ENCODE measurements around the gene HIBADH.
"Not testable (repeated sequence)": the region's sequence is repeated elsewhere in the genome, so short reads cannot be mapped to it uniquely, and the experiment has no call there.

The HIBADH gene

DNA sequence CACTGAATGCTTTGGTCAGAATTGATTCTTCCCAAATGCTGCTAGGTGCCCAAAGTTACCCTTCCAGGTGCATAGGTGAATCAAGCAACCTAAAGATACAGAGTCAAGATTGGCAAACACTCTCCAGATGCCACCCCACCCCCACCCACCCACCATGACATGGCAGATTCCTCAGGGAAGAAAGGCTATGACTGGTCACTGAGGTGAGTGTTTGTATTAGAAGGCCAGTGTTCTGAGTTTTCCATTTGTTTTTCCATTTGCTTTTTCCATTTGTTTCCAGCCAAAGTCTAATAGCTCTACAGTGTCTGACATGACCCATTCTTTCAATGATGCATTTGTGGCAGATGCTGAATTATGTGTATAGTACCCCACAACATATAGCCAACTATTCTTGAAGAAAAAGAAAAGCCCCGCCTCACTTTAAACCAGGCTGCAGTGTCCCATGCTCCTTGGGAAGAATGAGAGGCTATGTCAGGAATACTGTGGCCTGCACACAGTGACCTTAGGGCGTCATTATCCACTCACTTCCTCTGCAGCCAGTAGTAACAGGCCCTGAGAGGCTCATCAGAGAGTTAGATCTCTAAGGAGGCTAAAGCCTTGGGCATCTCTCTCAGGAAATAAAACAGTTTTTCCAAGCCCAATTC lies 16.1 kb upstream of the HIBADH start:
- DNase-seq: no peak

DNA sequence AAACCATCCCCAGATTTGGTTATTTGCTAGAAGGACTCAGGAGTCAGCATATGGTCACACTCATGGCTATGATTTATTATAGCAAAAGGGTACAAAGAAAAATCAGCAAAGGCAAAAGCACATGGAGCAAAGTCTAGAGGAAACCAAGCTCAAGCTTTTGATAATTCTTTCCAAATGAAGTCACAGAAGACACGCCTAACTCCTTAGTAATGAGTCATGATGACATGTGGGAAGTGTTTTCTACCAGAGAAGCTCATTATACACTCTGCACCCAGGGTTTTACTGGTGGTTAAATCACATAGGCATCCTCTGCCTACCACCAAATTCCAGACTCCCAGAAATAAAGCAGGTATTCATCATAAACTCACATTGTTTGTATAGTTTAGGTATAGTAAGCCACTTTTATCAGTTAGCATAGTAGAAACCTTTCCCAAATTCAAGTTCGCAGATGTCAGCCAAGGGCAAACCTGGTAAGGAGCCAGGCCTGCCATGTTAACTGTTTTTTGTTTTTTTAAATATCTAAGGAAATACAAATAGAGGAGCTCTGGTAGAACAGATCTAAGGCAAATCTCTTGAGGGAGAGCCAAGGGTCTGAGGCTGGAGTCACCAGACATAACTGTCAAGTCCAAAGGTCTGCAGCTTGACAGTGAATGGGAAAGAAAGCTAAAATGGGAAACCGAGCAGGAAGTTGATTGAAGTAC lies 15.4 kb upstream of the HIBADH start:
- DNase-seq: no peak

DNA sequence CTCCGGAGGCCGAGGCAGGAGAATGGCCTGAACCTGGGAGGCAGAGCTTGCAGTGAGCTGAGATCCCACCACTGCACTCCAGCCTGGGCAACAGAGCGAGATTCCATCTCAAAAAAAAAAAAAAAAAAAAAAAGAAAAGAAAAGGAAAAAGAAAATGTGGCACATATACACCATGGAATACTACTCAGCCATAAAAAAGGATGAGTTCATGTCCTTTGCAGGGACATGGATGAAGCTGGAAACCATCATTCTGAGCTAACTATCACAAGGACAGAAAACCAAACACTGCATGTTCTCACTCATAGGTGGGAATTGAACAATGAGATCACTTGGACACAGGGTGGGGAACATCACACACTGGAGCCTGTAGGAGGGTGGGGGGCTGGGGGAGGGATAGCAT lies 11.4 kb upstream of the HIBADH start:
- DNase-seq: not testable (repeated sequence)

DNA sequence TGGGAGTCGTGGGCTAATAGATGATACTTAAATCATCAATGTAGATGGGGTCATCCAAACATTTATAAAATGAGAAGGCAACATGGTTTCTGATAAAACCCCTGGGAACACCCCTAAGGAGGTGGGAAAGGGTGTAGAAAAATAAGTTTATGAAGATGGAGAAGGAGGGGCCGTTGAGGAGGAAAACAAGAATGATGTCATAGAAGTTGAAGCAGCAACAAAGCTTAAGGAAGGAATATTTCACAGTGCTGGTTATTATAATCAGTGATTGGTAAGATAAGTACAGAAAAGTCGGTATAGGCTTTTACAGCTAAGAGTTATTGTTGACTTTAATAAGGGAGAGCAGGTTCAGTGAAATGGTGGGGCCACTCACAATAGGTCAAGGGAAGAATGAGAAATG lies 9.0 kb upstream of the HIBADH start:
- no peak for DNase-seq

DNA sequence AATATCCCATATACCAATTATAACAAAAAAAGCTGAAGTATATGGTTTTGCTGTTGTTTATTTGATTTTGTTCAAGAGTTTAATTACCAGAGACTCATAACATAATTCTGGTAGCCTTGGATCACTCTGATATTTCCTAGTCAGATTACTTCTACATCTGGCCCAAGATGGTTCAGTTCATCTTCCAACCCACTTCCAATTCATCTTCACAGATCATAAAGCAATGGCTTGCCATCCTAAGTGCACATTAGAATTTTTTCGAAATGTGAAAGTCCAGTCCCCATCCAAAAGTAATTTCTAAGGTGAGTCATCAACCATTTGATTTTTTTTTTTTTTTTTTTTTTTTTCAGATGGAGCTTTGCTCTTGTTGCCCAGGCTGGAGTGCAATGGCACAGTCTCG lies 8.0 kb upstream of the HIBADH start:
- DNase-seq: no peak

DNA sequence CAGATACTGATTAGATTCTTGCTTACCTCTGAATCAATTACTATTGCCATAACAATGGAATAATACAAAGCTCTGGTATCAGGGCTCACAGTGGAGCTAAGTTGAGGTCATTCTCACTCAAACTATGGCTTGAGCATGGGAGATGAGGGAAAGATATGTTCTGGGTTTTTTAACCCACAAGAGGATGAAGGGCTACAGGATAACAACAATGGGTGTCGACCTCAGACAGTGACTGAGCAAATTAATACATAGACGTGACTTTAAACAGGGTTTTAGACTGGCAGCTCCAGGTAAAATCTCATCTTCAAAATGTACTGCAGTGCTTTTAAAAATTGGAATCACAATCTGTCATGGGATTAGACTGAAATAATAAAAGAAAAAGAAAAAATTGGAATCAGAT lies 7.5 kb upstream of the HIBADH start:
- DNase-seq: no peak

DNA sequence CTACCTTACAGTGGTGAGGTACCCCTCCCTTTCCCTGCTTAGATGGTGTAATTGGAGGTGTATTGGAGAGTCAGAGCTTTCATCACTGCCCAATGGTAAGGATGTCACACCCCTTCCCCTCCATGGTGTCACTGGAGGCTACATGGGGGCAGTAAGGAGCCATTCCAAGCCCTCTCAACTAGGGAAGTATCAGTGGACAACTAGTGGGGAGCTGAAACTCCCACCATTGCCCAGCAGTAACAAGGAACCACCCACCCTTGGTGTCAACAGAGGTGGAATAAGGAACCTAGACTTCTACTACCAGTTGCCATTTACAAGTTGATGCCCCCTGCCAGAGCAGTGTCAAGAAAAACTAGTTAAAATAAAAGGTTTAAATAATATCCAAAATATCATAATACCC lies 2.8 kb upstream of the HIBADH start:
- no peak for DNase-seq

DNA sequence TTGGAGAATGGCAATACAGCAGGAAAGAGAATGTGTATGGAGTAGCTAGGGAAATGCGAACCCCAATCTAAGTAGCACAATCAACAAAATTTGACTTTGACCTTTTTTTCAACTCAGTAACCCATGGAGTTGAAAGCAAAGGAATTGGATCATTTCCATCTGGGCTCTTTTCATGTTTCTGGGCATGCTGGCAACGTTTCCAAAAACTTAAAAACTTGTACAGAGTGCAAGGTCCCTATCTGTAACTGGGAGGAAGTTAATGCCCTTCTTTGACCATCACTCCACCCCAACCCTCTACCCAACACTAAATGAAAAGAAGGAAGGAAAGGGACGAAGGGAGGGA lies 1.3 kb upstream of the HIBADH start:
- DNase-seq: no peak

DNA sequence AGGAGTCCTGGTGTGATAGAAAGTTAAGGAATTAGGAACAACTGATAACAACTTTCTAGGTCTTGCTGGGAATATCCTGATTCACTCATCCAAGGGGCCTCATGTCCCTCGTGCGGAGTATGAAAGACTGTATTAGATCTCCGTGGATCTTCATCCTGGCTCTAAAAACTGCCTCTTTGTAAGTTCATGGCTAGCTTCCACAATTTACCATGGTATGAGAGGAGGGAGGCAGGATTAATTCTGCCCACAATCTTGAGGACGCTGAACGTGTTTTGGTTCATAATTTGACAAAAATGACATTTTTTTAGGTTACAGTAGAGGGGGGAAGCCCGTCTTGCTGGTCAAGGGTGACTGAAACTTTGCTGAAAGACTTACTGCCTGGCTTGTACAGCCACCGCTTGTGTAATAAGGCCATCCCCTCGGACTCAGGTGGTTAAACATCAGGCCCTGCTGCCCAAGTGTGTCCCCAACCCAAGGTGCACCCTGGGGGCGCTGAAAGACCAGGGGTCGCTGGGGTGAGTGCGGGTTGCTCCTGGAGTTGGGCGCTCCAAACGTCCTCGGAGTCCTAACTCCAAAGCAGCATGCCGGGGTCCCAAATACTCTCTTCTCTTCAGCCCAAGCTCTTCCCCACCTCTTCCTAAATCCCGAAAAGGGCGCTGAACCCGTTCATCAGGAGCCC lies 733 bp downstream of the HIBADH start:
- no peak for DNase-seq

DNA sequence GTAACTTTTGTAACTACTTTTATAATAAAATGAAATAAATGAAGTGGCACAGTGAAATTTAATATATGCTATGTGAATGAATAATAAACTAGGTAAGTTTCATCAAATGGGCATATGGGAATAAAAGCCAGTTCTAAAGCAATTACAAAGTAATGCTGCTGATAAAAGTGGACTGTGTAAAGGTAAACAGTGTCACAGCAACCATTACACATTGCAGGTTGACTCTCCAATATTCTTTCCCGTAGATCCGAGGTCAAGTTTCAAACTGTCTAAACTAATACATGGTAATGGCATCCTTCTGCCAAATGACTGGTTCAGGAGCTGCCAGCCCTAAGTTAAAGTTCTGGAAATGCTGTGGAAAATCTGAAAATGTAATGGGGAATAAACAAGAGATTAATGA lies 6.0 kb downstream of the HIBADH start:
- no peak for DNase-seq

DNA sequence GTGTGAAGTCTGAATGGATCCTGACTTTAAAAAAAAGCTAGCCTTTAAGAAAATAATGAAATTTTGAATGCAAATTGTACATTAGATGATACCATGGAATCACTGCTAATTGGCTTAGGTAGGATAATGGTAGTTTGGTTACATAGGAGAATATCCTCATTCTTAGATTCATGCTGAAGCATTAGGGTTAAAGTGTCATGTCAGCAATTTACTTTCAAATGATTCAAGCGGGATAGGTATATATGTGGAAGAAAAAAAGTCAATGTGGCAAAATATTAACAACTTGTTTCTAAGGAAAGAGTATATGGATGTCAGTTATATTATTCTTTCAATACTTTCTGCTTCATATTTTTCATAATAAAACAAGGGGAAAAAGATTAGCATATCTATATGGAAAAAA lies 7.5 kb downstream of the HIBADH start:
- DNase-seq: no peak

DNA sequence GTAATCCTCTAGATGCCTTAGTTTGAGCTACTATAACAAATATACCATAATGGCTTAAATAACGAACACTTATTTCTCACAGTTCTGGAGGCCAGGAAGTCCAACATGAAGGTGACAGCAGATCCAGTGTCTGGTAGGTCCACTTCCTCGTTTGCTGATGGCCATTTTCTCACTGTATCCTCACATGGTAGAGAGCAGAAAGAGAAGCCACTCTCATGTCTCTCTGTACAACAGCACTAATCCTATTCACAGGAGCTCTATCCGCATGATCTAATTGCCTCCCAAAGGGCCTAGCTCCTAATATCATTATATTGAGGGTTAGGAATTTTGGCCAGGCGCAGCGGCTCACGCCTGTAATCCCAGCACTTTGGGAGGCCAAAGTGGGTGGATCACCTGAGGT lies 10.2 kb downstream of the HIBADH start:
- DNase-seq: no peak

DNA sequence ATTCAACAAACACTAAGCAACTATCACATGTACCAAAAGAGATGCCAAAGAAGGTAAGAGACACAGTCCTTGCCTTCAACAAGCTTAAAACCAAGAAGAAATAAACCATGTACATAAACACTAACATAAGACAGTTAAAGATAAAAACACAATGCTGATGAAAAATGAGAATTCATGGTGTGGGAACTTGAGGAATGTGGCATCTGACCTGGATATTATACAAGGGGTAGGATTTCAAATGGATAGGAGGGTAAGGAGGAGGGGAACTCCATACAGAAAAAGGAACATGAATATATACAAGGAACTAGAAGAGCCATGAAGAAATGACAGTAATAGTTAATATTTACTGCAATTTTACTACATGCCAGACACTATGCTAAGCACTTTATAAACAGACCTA lies 11.0 kb downstream of the HIBADH start:
- no peak for DNase-seq

DNA sequence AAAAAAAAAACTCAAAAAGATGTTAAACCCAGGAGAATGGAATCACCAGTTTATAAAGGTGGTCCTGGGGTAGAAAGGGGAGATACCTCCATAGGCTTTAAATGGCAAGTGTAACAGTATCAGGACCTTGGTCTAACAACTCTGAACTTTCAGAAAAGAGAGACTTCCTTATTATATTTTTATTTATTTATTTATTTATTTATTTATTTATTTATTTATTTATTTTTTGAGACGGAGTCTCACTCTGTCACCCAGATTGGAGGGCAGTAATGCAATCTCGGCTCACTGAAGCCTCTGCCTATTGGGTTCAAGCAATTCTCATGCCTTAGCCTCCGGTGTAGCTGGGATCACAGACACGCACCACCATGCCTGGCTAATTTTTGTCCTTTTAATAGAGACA lies 12.4 kb downstream of the HIBADH start:
- DNase-seq: no peak

DNA sequence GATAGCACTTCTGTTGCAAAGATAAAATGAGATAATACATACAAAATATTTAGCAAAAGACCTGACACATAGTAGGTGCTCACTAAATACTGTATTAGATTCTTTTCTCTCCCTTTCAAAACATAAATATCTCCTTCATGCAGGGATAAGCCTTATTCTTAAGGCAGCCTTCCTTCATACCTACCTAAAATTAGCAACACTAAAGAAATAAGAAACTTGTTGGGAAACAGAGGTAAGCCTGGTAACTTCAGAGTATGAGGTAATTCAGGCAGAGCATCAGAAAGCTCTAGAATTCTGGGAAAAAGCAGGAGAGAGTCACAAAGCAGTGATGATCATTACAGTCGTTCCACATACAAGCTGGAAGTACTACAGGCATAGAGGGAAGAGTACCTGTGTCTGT lies 15.2 kb downstream of the HIBADH start:
- DNase-seq: no peak

DNA sequence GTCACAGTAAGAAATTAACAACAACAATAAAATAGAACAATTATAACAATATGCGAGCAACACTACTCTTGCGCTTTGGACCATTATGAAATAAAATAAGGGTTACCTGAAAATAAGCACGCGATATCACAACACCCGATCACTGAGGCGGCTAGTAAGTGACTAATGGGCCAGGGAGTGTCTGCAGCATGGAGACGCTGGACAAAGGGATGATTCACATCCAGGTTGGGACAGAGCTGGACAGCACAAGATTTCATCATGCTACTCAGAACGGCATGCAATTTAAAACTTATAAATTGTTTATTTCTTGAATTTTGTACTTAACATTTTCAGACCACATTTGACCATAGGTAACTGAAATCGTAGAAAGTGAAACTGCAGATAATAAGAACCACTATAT lies 15.6 kb downstream of the HIBADH start:
- no peak for DNase-seq

DNA sequence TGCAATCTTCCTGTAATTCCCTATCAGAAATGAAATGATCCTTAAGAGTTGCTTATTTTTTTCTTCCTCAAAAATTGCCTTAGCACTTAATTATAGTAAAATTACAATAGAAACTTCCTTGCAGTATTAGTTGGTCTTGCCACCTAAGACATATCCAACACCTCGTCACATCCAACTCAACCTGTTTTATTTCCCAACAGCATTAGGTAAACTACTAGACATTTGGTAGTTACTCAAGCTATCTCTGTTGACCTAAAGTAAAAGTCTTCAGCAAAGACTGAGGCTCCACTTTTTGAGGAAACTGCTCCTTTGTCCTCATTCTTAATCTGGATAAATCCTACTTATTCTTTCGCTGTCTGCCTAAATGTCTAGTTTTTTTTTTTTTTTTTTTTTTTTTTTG lies 20.4 kb downstream of the HIBADH start:
- no peak for DNase-seq

DNA sequence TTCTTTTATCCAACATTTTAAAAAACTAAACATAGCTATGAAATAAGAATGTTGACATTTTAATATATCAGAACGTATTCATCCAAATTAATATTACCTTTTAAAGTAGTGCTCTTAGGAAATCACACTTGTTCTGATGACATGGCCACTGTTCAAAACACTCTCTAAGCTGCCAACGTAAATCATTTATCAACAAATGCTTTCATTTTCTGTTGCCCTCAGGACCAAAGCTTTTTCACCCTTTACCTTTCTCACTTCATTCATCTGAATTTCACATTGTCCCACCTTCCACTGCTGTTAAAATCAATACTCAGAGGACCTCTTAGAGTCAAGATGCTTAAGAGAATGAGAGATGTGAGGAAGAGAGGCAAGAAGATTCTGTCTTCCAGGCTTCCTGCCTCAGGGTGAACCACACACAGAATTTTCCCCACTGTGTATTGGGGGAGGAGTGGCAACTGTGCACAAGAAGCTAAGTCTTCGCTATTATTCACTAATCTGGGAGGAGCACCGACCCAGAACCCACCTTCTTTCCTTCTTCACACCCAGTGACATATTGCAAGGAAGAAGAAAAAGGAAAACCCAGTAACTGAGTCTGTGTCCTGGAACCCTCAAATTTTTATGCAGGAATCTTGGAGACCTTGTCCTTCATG lies 21.0 kb downstream of the HIBADH start:
- DNase-seq: no peak

DNA sequence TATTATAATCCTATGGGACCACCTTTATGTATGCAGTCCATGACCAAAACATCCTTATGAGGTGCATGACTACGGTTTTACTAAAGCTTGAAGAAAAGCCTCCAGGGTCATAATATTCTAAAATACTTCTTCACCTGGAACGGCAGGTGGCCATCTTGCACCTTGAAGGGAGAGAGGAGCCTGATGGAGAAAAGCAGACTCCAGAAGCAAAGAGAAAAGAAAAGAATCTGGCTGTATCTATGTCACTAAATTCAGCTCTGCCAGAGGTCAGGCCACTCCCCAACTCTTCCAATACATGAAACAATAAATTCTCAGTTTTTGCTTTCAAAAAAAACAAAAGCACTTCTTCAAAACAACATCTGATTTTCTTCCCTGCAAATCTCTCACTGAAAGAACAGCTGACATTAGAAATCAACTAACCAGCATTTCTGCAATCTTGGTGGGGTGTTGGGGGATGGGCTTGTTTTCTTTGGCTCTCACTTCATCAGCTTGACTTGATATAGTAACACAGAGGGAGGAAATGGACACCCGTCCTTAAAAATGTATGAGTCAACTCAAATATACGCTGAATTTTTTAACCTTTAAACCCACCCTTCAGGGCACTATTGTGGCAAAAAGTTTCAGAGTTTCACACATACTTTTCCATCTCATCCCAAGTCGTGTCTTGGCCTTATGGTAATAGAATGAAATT lies 21.7 kb downstream of the HIBADH start:
- DNase-seq: no peak

DNA sequence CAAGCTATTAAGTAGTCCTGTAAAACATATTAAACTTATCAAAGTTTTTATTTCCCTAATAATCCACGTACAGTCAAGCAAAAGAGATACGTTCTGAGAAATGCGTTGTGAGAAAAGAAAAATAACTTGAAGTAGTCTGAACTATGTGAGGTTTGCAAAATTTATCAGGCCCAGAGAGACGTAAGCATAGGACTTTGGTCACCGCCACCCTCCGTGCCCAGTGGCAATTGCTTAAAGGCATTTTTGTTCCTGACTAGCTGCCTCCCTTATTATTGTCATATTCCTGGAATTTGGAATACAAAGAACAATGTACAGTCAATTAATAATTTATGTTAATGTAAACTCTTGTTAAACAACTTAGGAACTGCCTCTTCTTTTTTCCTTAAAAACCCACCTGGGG lies 22.8 kb downstream of the HIBADH start:
- DNase-seq: no peak

DNA sequence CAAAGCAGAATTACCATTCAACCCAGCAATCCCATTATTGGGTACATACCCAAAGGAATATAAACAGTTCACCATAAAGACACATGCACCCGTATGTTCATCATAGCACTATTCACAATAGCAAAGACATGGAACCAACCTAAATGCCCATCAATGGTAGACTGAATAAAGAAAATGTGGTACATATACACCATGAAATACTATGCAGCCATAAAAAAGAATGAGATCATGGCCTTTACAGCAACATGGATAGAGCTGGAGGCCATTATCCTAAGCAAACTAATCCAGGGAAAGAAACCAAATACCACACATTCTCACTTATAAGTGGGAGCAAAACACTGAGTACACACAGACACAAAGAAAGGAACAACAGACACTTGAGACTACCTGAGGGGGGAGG lies 23.6 kb downstream of the HIBADH start:
- not testable (repeated sequence) for DNase-seq

DNA sequence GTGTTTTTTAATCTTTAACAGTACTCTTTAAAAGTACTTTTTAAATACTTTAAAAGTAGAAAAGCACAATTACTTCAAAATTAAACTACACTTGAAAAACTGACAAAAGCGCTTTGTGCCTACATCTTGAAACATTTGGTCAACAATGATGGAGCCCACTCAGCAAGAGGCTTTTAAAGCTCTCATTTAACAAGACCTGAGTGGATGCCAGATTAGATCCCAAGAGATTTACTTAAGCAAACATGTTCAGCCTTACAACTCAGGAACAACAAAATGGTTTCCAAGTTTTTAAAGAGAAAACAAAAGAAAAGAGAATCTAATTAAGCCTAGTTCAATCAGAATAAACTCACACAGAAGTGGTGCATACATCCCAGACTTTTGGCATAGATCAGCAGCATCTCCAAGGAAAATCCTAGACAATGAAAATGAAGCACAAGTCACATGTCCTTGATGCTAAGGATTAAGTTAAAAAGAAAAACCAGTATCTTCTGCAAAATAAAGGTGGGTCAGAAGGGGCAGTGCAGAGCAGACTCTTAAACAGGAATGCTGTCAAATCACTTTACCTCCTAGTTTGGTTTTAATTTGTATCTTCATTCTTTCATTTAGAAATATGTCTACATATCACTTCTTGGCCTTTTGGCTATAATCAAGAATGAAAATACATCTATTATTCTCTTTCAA lies 26.2 kb downstream of the HIBADH start:
- peak; percentile 67 for DNase-seq

DNA sequence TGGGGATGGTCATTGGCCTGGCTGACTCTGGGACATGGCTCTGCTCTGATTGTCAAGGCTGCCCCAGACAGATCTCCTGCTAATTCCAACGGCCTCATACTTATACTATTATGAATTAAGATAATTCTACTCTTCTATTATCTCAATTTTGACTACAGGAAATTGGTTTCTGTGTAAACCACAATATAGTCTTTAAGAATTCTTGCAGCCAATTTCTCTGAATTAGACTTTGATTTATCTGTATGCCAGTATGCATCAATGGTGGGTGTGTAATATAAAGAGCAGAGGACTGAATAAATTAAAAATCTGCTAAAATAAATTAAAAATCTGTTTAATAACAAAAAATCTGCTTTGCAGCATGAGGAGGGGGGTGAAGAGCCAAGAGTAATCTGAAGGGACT lies 27.0 kb downstream of the HIBADH start:
- DNase-seq: no peak
